Measurements from ENCODE around the gene ADGRD2. TPM values are rescaled to one million over a fixed set of nuclear protein-coding genes. Genes with fewer than 3 reads are reported as not detected.
A peak's percentile ranks its signal among the peaks of the same experiment; 100 is the strongest.

ADGRD2 gene
- total RNA-seq, 1 donor from 2014 or later: not detected

- Mint-ChIP-seq H3K27ac (ENCODE audit: unreplicated experiment) (peak overlapping the region; percentile 72), H3K36me3 (ENCODE audit: low read depth) (peaks cover 35% of the 10 kb centered on the region), H3K9me3 (ENCODE audit: low read depth) (peaks cover 3% of the 10 kb centered on the region), H3K4me3 (ENCODE audit: unreplicated experiment) (no peak overlapping the region), H3K27me3 (ENCODE audit: low read depth) (no peaks in the 10 kb centered on the region), H3K4me1 (ENCODE audit: low read depth) (peaks cover 36% of the 10 kb centered on the region)
- no peak for DNase-seq (ENCODE audit: low spot score)
- TF ChIP-seq CTCF (IDR thresholded peaks at IDR 0.05): no peak
These were observed 38.6 kb upstream of the ADGRD2 start for GRCh38 chr9:124411514-124412227.

DNA sequence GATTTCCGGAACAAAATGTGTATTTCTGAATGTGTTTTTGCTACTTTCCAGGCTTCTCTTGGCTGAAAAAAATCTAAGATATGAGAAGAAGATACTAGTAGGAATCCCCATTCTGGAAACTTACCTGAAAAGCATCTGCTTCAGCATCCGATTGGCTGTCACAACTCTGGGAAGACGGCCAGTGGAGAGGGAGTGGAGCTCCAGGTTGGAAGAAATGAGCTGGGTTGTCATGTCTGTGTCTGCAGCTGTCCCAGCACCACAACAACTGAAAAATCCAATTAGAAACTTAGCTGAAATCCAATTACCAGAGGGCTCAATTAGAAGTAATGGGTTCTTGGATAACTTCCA lies 38.0 kb upstream of the ADGRD2 start:
- no peaks in the 10 kb centered on the region for H3K27me3 Mint-ChIP-seq (ENCODE audit: low read depth)
- H3K36me3 Mint-ChIP-seq (ENCODE audit: low read depth): peaks cover 34% of the 10 kb centered on the region
- no peak for DNase-seq (ENCODE audit: low spot score)
- peak overlapping the region; percentile 72 for H3K27ac Mint-ChIP-seq (ENCODE audit: unreplicated experiment)
- TF ChIP-seq CTCF (IDR thresholded peaks at IDR 0.05): no peak
- H3K4me1 Mint-ChIP-seq (ENCODE audit: low read depth): peaks cover 36% of the 10 kb centered on the region
- no peak overlapping the region for H3K4me3 Mint-ChIP-seq (ENCODE audit: unreplicated experiment)
- H3K9me3 Mint-ChIP-seq (ENCODE audit: low read depth): peaks cover 3% of the 10 kb centered on the region

DNA sequence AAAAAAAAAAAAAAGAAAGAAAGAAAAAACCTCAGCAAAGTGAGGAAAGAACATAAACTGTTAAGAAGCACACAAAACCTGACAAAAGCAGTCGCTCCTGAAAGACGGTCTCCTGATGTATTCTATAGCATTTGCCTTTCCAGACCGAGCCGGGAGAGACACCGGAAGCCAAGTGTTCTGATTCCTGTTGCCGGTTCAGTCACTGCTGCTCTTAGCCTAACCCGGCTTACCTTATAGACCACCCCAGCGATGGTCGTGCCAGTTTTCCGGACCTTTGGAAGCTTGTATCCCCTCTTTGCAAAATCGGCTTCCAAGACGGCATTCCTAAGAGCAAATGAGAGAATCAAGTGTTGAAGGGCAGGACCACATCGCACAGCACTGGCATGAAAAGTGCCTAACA lies 35.6 kb upstream of the ADGRD2 start:
- peak overlapping the region; percentile 92 for H3K27ac Mint-ChIP-seq (ENCODE audit: unreplicated experiment)
- peaks cover 36% of the 10 kb centered on the region for H3K4me1 Mint-ChIP-seq (ENCODE audit: low read depth)
- H3K9me3 Mint-ChIP-seq (ENCODE audit: low read depth): peaks cover 3% of the 10 kb centered on the region
- TF ChIP-seq CTCF (IDR thresholded peaks at IDR 0.05): no peak
- H3K36me3 Mint-ChIP-seq (ENCODE audit: low read depth): peaks cover 23% of the 10 kb centered on the region
- H3K4me3 Mint-ChIP-seq (ENCODE audit: unreplicated experiment): peak overlapping the region; percentile 88
- DNase-seq (ENCODE audit: low spot score): no peak
- no peaks in the 10 kb centered on the region for H3K27me3 Mint-ChIP-seq (ENCODE audit: low read depth)

DNA sequence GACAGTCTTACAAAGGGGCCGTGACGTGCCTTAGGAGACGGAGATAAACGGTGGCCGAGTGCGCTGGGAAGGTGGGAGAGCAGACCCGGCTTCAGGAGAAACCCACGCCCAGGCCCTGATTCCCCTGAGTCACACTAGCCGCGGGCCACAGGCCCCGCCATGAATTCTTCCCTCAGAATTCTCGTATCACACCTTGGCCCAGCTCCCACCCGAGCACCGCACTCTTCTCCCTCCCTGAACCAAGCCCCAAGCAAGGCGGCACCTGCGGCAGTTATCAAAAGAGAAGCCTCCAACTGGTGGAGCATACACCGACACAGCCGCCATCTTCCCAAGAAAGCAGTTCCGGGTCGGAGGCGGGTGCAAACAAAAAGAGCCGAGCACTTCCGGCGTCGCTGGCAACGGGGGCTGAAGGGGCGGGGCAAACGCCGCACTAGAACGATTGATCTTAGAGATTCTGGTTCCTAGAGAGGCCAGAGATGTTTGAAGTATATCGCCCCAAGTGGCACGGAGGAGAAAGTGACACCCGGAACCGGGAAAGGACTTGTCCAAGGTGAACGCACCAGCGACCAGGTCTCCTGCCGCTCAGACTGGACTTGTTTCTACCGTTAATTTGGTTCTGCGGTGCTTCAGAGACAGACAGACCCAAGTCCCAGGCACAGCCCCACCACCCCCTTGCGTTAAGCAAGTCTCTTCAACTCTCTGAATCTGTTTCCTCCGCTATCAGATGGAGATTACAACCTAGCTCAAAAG lies 35.0 kb upstream of the ADGRD2 start, which contains the start of gene PSMB7:
TSS of gene PSMB7 (minus strand) at position 341 of the 750 bp plus-strand sequence. CDS start at position 324, 17 bp downstream.
- Mint-ChIP-seq H3K27me3 (ENCODE audit: low read depth) (no peaks in the 10 kb centered on the region), H3K27ac (ENCODE audit: unreplicated experiment) (peak within 1 kb of the TSS; percentile 92)

More for the DNA sequence above, 35.0 kb upstream of the ADGRD2 start, which contains the start of gene PSMB7:
- peak; percentile 92 for TF ChIP-seq CTCF (IDR thresholded peaks at IDR 0.05)
- peaks cover 3% of the 10 kb centered on the region for H3K9me3 Mint-ChIP-seq (ENCODE audit: low read depth)
- H3K4me1 Mint-ChIP-seq (ENCODE audit: low read depth): peaks cover 35% of the 10 kb centered on the region
- H3K36me3 Mint-ChIP-seq (ENCODE audit: low read depth): peaks cover 23% of the 10 kb centered on the region
- peak within 1 kb of the TSS; percentile 88 for H3K4me3 Mint-ChIP-seq (ENCODE audit: unreplicated experiment)
- DNase-seq (ENCODE audit: low spot score): peak; percentile 97
